A673 (cell line): Measurements from ENCODE around the gene EMILIN2.

ENCODE experiments used
- EZH2 ChIP-seq: fragments of 200-600 bp; sonication (generic); IDR thresholded peaks from 2 replicates; pipeline ENCODE4 v1.6.1; 2017; ENCODE audit warnings: borderline replicate concordance, low read depth, mild to moderate bottlenecking, mixed read lengths, antibody characterized with exemption, low read length; ENCODE audit not compliant: poor library complexity, severe bottlenecking
- TF ChIP-seq, protein P1 (sequence below): fragments of 300-800, 200-600 bp; sonication (generic); conservative IDR thresholded peaks from 2 replicates; pipeline ENCODE4 v1.5.1; 2017; ENCODE audit warnings: low read depth, mild to moderate bottlenecking, antibody characterized with exemption, low read length, moderate library complexity, mixed read lengths

DNA sequence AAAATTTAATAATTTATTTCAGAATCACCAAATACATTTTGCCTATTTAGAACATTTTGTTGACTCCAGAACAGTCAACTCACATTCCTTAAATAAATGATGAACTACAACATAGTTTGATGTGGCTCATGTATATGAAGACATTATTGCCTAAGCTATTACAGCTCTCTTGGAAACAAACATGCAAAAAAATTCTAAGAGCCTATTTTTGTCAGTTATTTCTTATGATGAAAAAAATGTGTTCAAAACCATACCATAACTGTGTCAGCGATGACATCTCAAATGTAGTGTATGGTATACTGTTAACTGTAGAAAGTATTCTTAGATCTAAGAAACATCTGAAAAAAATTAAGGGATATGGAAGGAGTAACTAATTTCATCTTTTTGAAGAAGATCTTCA lies 6.3 kb upstream of the EMILIN2 start:
- no peak for TF ChIP-seq EZH2
- TF ChIP-seq, protein P1, sequence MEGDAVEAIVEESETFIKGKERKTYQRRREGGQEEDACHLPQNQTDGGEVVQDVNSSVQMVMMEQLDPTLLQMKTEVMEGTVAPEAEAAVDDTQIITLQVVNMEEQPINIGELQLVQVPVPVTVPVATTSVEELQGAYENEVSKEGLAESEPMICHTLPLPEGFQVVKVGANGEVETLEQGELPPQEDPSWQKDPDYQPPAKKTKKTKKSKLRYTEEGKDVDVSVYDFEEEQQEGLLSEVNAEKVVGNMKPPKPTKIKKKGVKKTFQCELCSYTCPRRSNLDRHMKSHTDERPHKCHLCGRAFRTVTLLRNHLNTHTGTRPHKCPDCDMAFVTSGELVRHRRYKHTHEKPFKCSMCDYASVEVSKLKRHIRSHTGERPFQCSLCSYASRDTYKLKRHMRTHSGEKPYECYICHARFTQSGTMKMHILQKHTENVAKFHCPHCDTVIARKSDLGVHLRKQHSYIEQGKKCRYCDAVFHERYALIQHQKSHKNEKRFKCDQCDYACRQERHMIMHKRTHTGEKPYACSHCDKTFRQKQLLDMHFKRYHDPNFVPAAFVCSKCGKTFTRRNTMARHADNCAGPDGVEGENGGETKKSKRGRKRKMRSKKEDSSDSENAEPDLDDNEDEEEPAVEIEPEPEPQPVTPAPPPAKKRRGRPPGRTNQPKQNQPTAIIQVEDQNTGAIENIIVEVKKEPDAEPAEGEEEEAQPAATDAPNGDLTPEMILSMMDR: no peak
